Mesenchymal stem cell (in vitro differentiated cells and primary cell): ENCODE measurements around the gene SRPK3.
A peak's percentile ranks its signal among the peaks of the same experiment; 100 is the strongest.

Source experiments
- DNase-seq: peaks from one replicate; pipeline ENCODE4 v3.0.0-alpha.2; 2013
- H2AFZ ChIP-seq: one replicate; pipeline ENCODE4 v1.6.1; 2013; ENCODE audit warnings: low read depth, mild to moderate bottlenecking, control low read depth, inconsistent platforms, low read length, moderate library complexity
- H2AK5ac ChIP-seq: 2 replicates; pipeline ENCODE4 v1.6.1; 2013; ENCODE audit warnings: low read length, moderate library complexity, mild to moderate bottlenecking, inconsistent platforms; ENCODE audit not compliant: severe bottlenecking
- H2BK120ac ChIP-seq: one replicate; pipeline ENCODE4 v1.6.1; 2013; ENCODE audit warnings: low read depth, mild to moderate bottlenecking, inconsistent platforms, low read length, moderate library complexity
- H2BK12ac ChIP-seq, 2 experiments: one replicate each; pipeline ENCODE4 v1.6.1; 2013; ENCODE audit warnings: inconsistent platforms in 2 of 2, low read length in 2 of 2, mild to moderate bottlenecking in 2 of 2, moderate library complexity in 2 of 2, control low read depth in 1 of 2
- H2BK15ac ChIP-seq: one replicate; pipeline ENCODE4 v1.6.1; 2013; ENCODE audit warnings: mild to moderate bottlenecking, low read depth, inconsistent platforms; ENCODE audit not compliant: poor library complexity, severe bottlenecking
- H2BK5ac ChIP-seq: 2 replicates; pipeline ENCODE4 v1.6.1; 2013; ENCODE audit warnings: low read depth, mild to moderate bottlenecking, low read length, control low read depth, inconsistent platforms; ENCODE audit not compliant: poor library complexity, severe bottlenecking
- H3K14ac ChIP-seq, 2 experiments: one replicate each; pipeline ENCODE4 v1.6.1; 2013; ENCODE audit warnings: inconsistent platforms in 2 of 2, low read length in 2 of 2, control low read depth in 1 of 2, mild to moderate bottlenecking in 1 of 2, moderate library complexity in 1 of 2
- H3K18ac ChIP-seq, 2 experiments: one replicate each; pipeline ENCODE4 v1.6.1; 2013; ENCODE audit warnings: inconsistent platforms in 2 of 2, low read length in 2 of 2, control low read depth in 1 of 2, low read depth in 1 of 2, mild to moderate bottlenecking in 1 of 2
- H3K23ac ChIP-seq, 2 experiments: one replicate each; pipeline ENCODE4 v1.6.1; 2013; ENCODE audit warnings: inconsistent platforms in 2 of 2, low read length in 2 of 2, mild to moderate bottlenecking in 2 of 2, moderate library complexity in 2 of 2, control low read depth in 1 of 2
- H3K27ac ChIP-seq: 2 replicates; pipeline ENCODE4 v1.5.1; 2013; ENCODE audit warnings: mild to moderate bottlenecking, moderate library complexity, low read length, control low read depth, inconsistent platforms; ENCODE audit not compliant: poor library complexity, severe bottlenecking
- H3K27me3 ChIP-seq, 2 experiments: 2 replicates each; pipeline versions ENCODE4 v1.6.1 to v1.7.0; 2013; ENCODE audit warnings: low read length in 2 of 2, mild to moderate bottlenecking in 2 of 2, moderate library complexity in 2 of 2, control low read depth in 1 of 2, inconsistent platforms in 1 of 2; ENCODE audit not compliant: control insufficient read depth in 1 of 2, insufficient read depth in 1 of 2
- H3K36me3 ChIP-seq, 2 experiments: 2 replicates each; pipeline versions ENCODE4 v1.6.1 to v1.7.0; 2013; ENCODE audit warnings: low read length in 2 of 2, control low read depth in 1 of 2, inconsistent platforms in 1 of 2, low read depth in 1 of 2, mild to moderate bottlenecking in 1 of 2; ENCODE audit not compliant: insufficient read depth in 2 of 2, control insufficient read depth in 1 of 2
- H3K4ac ChIP-seq, 2 experiments: one replicate each; pipeline ENCODE4 v1.6.1; 2013; ENCODE audit warnings: inconsistent platforms in 2 of 2, low read length in 2 of 2, mild to moderate bottlenecking in 2 of 2, moderate library complexity in 2 of 2, control low read depth in 1 of 2, low read depth in 1 of 2
- H3K4me1 ChIP-seq: 2 replicates; pipeline ENCODE4 v1.6.1; 2013; ENCODE audit warnings: low read depth, low read length, control low read depth; ENCODE audit not compliant: control insufficient read depth, insufficient read depth
- H3K4me2 ChIP-seq: 2 replicates; pipeline ENCODE4 v1.6.1; 2013; ENCODE audit warnings: low read length, mild to moderate bottlenecking, inconsistent platforms; ENCODE audit not compliant: poor library complexity, severe bottlenecking
- H3K4me3 ChIP-seq, 2 experiments: 2 replicates each; pipeline versions ENCODE4 v1.5.1 to v1.7.0; 2013; ENCODE audit warnings: low read length in 2 of 2, mild to moderate bottlenecking in 2 of 2, control low read depth in 1 of 2, low read depth in 1 of 2; ENCODE audit not compliant: insufficient read depth in 1 of 2
- H3K79me1 ChIP-seq: replicated peaks from 2 replicates; pipeline ENCODE4 v1.6.1; 2013; ENCODE audit warnings: mild to moderate bottlenecking, control low read depth, low read length, inconsistent platforms; ENCODE audit not compliant: poor library complexity, severe bottlenecking
- H3K9ac ChIP-seq: 2 replicates; pipeline ENCODE4 v1.7.0; 2013; ENCODE audit warnings: mild to moderate bottlenecking, low read length, moderate library complexity
- H3K9me3 ChIP-seq: 2 replicates; pipeline ENCODE4 v1.7.0; 2013; ENCODE audit warnings: mild to moderate bottlenecking, low read length; ENCODE audit not compliant: control insufficient read depth
- H4K8ac ChIP-seq: one replicate; pipeline ENCODE4 v1.6.1; 2013; ENCODE audit warnings: inconsistent platforms, mild to moderate bottlenecking, low read length, moderate library complexity
- H4K91ac ChIP-seq: one replicate; pipeline ENCODE4 v1.6.1; 2013; ENCODE audit warnings: mild to moderate bottlenecking, low read length, inconsistent platforms
- WGBS: methylation state at CpG from one replicate; pipeline ENCODE4 v1.1.7; 2013; ENCODE audit warnings: mixed read lengths; 5-methylcytosine and 5-hydroxymethylcytosine counted together

SRPK3 gene

GRCh38 chrX:153761863-153762262 lies 19.0 kb upstream of the SRPK3 start:
- 93% methylated on average over 15 of the region's 15 CpGs for WGBS
- H2BK12ac ChIP-seq: no peak overlapping the region
- H2BK5ac ChIP-seq: no peak overlapping the region

GRCh38 chrX:153762626-153763173 lies 18.1 kb upstream of the SRPK3 start:
- Histone ChIP-seq H3K4me2 (no peak overlapping the region), H3K27me3 (peaks cover 0 to 2% of the 10 kb centered on the region in 2 experiments), H3K14ac (no peak overlapping the region), H2BK15ac (no peak overlapping the region), H2BK12ac (no peak overlapping the region), H3K9me3 (peaks cover 4% of the 10 kb centered on the region), H2AK5ac (no peak overlapping the region), H4K91ac (no peak overlapping the region), H3K79me1 (peaks cover 7% of the 10 kb centered on the region), H4K8ac (no peak overlapping the region), H2BK120ac (no peak overlapping the region), H3K36me3 (peaks cover 0 to 9% of the 10 kb centered on the region in 2 experiments), H3K4ac (no peak overlapping the region), H2AFZ (no peak overlapping the region), H3K9ac (no peak overlapping the region), H3K27ac (no peak overlapping the region), H2BK5ac (no peak overlapping the region), H3K4me3 (no peak overlapping the region), H3K4me1 (peaks cover 29% of the 10 kb centered on the region), H3K23ac (no peak overlapping the region), H3K18ac (no peak overlapping the region)
- WGBS: 92% methylated on average over 12 of the region's 14 CpGs
- no peak for DNase-seq

More at GRCh38 chrX:153761863-153762262, 19.0 kb upstream of the SRPK3 start:
- H4K91ac ChIP-seq: no peak overlapping the region
- no peak overlapping the region for H3K23ac ChIP-seq
- H2BK15ac ChIP-seq: no peak overlapping the region
- H3K9me3 ChIP-seq: peaks cover 10% of the 10 kb centered on the region
- no peak overlapping the region for H3K14ac ChIP-seq
- no peak for DNase-seq
- no peak overlapping the region for H2BK120ac ChIP-seq
- peaks cover 26% of the 10 kb centered on the region for H3K4me1 ChIP-seq
- H3K4me2 ChIP-seq: no peak overlapping the region
- peaks cover 7% of the 10 kb centered on the region for H3K79me1 ChIP-seq
- no peak overlapping the region for H3K27ac ChIP-seq
- no peak overlapping the region for H4K8ac ChIP-seq
- no peak overlapping the region for H3K4me3 ChIP-seq
- H3K18ac ChIP-seq: no peak overlapping the region
- no peak overlapping the region for H3K9ac ChIP-seq
- H3K36me3 ChIP-seq: peaks cover 0 to 1% of the 10 kb centered on the region in 2 experiments
- no peak overlapping the region for H2AFZ ChIP-seq
- H3K4ac ChIP-seq: no peak overlapping the region
- H3K27me3 ChIP-seq: peaks cover 0 to 2% of the 10 kb centered on the region in 2 experiments
- H2AK5ac ChIP-seq: no peak overlapping the region

GRCh38 chrX:153763298-153763932 lies 17.4 kb upstream of the SRPK3 start:
- H3K18ac ChIP-seq: no peak overlapping the region
- H2AK5ac ChIP-seq: no peak overlapping the region
- H3K23ac ChIP-seq: no peak overlapping the region
- no peak overlapping the region for H3K4me3 ChIP-seq
- H3K4me2 ChIP-seq: no peak overlapping the region
- no peak overlapping the region for H3K9ac ChIP-seq
- no peak overlapping the region for H2BK120ac ChIP-seq
- no peak for DNase-seq
- peaks cover 0 to 2% of the 10 kb centered on the region in 2 experiments for H3K27me3 ChIP-seq
- H3K27ac ChIP-seq: no peak overlapping the region
- H3K79me1 ChIP-seq: peaks cover 7% of the 10 kb centered on the region
- no peak overlapping the region for H3K4ac ChIP-seq
- H2BK12ac ChIP-seq: no peak overlapping the region
- H3K14ac ChIP-seq: no peak overlapping the region
- no peak overlapping the region for H4K8ac ChIP-seq
- peaks cover 3% of the 10 kb centered on the region for H3K9me3 ChIP-seq
- no peak overlapping the region for H2BK5ac ChIP-seq
- 96% methylated on average over 18 of the region's 18 CpGs for WGBS
- H3K4me1 ChIP-seq: peaks cover 29% of the 10 kb centered on the region
- no peak overlapping the region for H2BK15ac ChIP-seq
- H2AFZ ChIP-seq: no peak overlapping the region
- H3K36me3 ChIP-seq: peaks cover 0 to 17% of the 10 kb centered on the region in 2 experiments
- no peak overlapping the region for H4K91ac ChIP-seq

GRCh38 chrX:153763989-153764755 lies 16.7 kb upstream of the SRPK3 start, which contains the start of gene PLXNB3:
TSS of gene PLXNB3 (plus strand) at chrX:153764249. CDS start at chrX:153765536, 1,287 bp downstream.
- peaks cover 2 to 24% of the 10 kb centered on the region in 2 experiments for H3K36me3 ChIP-seq
- H4K8ac ChIP-seq: peak within 1 kb of the TSS; percentile 72
- H2BK120ac ChIP-seq: peak within 1 kb of the TSS; percentile 79
- DNase-seq: peak; percentile 62
- peak within 1 kb of the TSS; percentile 48 for H2AK5ac ChIP-seq
- no peak within 1 kb of the TSS for H3K27ac ChIP-seq
- H2AFZ ChIP-seq: no peak within 1 kb of the TSS
- H3K4me3 ChIP-seq: peak within 1 kb of the TSS; percentile 53 to 78
- WGBS: 20% methylated on average over 16 of the region's 26 CpGs
- no peak within 1 kb of the TSS for H2BK5ac ChIP-seq
- peak within 1 kb of the TSS; percentile 81 to 97 for H3K4ac ChIP-seq
- H3K79me1 ChIP-seq: peaks cover 9% of the 10 kb centered on the region
- peaks cover 29% of the 10 kb centered on the region for H3K4me1 ChIP-seq
- H3K4me2 ChIP-seq: peak within 1 kb of the TSS; percentile 58
- H3K27me3 ChIP-seq: peaks cover 0 to 2% of the 10 kb centered on the region in 2 experiments
- peak within 1 kb of the TSS; percentile 89 for H2BK15ac ChIP-seq
- peak within 1 kb of the TSS in 1 of 2 experiments; percentile 96 for H3K14ac ChIP-seq
- peak within 1 kb of the TSS; percentile 97 for H4K91ac ChIP-seq
- H2BK12ac ChIP-seq: peak within 1 kb of the TSS in 1 of 2 experiments; percentile 63
- H3K9ac ChIP-seq: peak within 1 kb of the TSS; percentile 84
- H3K9me3 ChIP-seq: no peaks in the 10 kb centered on the region
- peak within 1 kb of the TSS in 1 of 2 experiments; percentile 9 for H3K23ac ChIP-seq
- peak within 1 kb of the TSS; percentile 29 to 96 for H3K18ac ChIP-seq
